Measurements from ENCODE around the gene FAM72A.

GRCh38 chr1:206145771-206146290 lies 56.8 kb downstream of the FAM72A start:
- TF ChIP-seq POLR2AphosphoS5 (IDR thresholded peaks at IDR 0.05; ENCODE audit: borderline replicate concordance, low read depth, low read length) (no peak), EZH2 (IDR thresholded peaks at IDR 0.05) (no peak), FOXP2 (optimal IDR thresholded peaks at IDR 0.05; ENCODE audit: control extremely low read depth, extremely low read length, insufficient read depth) (no peak)

Measured in SK-N-MC (cell line).